Fibroblast of skin of abdomen (primary cell): ENCODE results near the gene LHX6.

Experiments
- DNase-seq: peaks from one replicate; pipeline ENCODE4 v3.0.0-alpha.2; 2013

LHX6 gene

GRCh38 chr9:122190597-122191381 lies 38.0 kb downstream of the LHX6 start:
- DNase-seq, result peak; percentile 21

GRCh38 chr9:122188369-122188768 lies 40.4 kb downstream of the LHX6 start:
- DNase-seq, result no peak

- DNase-seq, result no peak
Observed at GRCh38 chr9:122186777-122187470, 41.8 kb downstream of the LHX6 start.

- DNase-seq, result no peak
Observed at GRCh38 chr9:122186301-122186700, 42.5 kb downstream of the LHX6 start.

GRCh38 chr9:122184551-122184950 lies 44.2 kb downstream of the LHX6 start:
- DNase-seq, result no peak

GRCh38 chr9:122183501-122183900 lies 45.3 kb downstream of the LHX6 start:
- DNase-seq, result no peak

GRCh38 chr9:122180633-122181032 lies 48.1 kb downstream of the LHX6 start:
- peak; percentile 51 for DNase-seq

GRCh38 chr9:122179690-122180074 lies 49.1 kb downstream of the LHX6 start:
- no peak for DNase-seq

GRCh38 chr9:122179054-122179689 lies 49.6 kb downstream of the LHX6 start:
- DNase-seq, result no peak

GRCh38 chr9:122176916-122177315 lies 51.8 kb downstream of the LHX6 start:
- no peak for DNase-seq

GRCh38 chr9:122173670-122174069 lies 55.1 kb downstream of the LHX6 start:
- no peak for DNase-seq

GRCh38 chr9:122172131-122172530 lies 56.6 kb downstream of the LHX6 start:
- no peak for DNase-seq

- DNase-seq, result peak; percentile 16
Observed at GRCh38 chr9:122168356-122168755, 60.4 kb downstream of the LHX6 start.

GRCh38 chr9:122164286-122164685 lies 64.5 kb downstream of the LHX6 start:
- DNase-seq, result no peak

GRCh38 chr9:122162415-122162814 lies 66.3 kb downstream of the LHX6 start:
- DNase-seq, result no peak

GRCh38 chr9:122159925-122160246 lies 68.9 kb downstream of the LHX6 start:
- no peak for DNase-seq

- peak; percentile 95 for DNase-seq
Observed at GRCh38 chr9:122159026-122159924, 69.5 kb downstream of the LHX6 start, which contains the start of the genes MORN5 and NDUFA8. Gene MORN5 (plus strand): TSS chr9:122159908. CDS start chr9:122159973, 65 bp downstream. Gene NDUFA8 (minus strand): TSS chr9:122159779. CDS start chr9:122159677, 102 bp downstream.

GRCh38 chr9:122158202-122158601 lies 70.6 kb downstream of the LHX6 start:
- DNase-seq, result peak; percentile 28

- DNase-seq, result no peak
Observed at GRCh38 chr9:122155796-122156195, 73.0 kb downstream of the LHX6 start.
